Measurements from ENCODE around the gene KRTAP5-9.
"Not testable (repeated sequence)": the region's sequence is repeated elsewhere in the genome, so short reads cannot be mapped to it uniquely, and the experiment has no call there.

The KRTAP5-9 gene, protein sequence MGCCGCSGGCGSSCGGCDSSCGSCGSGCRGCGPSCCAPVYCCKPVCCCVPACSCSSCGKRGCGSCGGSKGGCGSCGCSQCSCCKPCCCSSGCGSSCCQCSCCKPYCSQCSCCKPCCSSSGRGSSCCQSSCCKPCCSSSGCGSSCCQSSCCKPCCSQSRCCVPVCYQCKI

DNA sequence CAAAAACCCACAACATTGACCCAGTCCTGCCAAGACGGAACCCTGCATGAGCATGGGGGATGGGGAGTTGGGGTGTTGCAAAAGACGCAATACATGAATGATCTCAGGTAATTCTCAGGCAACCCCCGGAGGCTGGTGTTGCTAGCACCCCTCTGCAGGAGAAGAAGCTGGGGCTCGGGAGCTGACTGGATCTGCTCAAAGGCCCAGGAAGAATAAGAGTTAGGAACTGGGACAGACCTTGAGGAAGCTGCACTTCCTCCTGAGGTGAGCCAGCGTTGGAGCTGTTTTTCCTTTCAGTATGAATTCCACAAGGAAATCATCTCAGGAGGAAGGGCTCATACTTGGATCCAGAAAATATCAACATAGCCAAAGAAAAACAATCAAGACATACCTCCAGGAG, at the start of gene KRTAP5-9:
Gene KRTAP5-9, plus strand, starts transcription at position 301 of the 400 bp plus-strand sequence. CDS start 238 bp downstream, outside the sequence.
- no peak for DNase-seq

DNA sequence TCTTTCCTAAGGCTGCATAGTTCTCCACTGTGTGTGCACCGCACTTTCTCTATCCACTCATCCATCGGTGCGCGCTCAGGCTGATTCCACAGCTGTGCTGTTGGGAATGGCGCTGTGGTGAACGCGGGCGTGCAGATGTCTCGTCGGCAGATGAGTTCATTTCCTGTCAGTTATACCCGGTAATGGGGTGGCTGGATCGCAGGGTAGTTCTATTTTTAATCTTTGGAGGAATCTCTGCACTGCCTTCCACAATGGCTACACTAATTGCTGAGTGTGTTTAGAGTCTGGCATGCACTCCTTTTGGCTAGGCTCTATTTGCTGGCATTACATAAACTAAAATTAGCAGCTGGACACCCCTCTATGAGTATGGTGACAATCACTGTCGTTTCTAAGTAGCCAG, 49.1 kb upstream of the KRTAP5-9 start:
- no peak for DNase-seq

DNA sequence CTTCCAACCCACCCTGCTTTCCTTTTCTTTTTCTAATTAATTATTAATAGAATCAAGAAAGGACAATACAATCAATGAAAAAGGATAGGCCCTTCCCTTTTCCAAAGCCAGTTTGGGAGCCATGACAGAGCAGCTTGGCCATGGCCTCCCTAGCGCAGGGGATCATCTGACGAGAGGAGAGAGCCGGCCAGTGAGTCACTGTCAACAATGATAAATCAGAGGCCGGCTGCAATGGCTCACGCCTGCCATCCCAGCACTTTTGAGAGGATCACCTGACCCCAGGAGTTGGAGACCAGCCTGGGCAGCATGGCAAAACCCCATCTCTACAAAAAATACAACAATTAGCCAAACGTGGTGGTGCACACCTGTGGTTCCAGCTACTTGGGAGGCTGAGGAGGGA, 48.7 kb upstream of the KRTAP5-9 start:
- no peak for DNase-seq

DNA sequence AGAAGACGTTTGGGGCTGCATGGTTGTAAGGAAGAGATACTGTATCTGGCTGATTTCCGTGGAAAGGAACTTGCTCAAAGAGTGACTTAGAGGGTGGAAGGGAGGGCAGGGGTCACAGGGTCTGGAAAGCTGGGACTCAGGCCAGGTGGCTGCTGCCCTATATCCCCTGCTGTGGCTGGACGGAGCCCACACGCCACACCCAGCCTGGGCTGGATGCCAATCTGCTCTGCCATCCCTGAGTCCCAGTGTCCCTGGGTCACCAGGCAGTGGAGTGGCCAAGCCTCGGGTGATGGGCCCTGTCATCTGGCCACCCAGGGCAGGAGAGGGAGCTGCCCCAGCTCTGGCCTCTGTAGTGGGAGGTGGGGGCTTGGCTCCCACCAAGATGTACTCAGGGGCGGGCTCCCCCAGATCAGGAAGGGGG, 47.6 kb upstream of the KRTAP5-9 start:
- no peak for DNase-seq

DNA sequence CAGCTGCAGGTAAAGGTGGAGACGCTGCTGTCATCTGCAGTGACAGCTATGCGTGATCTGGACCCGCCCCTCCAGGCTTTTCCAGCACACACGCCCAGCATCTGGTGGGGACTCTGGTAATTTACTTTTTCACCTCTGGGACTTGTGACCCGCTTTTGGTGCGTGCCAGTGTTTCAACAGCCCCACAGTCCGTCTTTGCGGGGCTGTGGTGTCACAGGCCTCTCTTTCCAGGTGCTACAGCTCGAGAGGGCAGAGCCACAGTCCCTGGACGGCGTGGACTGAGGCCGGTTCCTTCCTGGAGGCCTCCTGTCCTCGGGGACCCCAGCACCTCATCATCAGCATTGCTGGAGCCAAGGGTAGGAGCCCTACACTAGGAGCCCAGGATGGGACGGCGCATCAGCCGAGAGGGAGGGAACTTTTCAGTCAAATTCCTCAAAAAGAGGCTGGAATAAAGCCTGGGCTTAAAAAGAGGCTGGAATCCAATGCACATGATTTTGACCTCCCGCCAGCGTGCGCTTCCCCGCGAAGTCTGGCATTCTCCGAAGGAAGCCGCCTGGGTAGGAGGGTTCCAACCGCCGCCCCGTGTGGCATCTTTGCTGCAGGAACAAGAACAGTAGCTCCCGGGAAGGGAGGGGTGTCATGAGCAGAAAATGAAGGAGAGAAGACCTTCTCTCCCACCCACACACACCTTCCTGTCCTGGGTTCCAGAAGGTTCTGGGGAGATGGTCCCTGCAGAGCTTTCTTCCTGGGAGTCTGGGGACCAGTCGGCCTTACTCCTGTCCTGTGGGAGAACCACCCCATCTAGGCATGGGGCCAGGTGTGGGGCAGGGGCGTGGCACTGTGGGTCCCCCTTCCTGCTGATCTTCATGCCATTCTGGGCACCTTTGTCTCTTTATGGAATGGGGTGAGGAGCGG, 46.9 kb upstream of the KRTAP5-9 start:
- DNase-seq = no peak

DNA sequence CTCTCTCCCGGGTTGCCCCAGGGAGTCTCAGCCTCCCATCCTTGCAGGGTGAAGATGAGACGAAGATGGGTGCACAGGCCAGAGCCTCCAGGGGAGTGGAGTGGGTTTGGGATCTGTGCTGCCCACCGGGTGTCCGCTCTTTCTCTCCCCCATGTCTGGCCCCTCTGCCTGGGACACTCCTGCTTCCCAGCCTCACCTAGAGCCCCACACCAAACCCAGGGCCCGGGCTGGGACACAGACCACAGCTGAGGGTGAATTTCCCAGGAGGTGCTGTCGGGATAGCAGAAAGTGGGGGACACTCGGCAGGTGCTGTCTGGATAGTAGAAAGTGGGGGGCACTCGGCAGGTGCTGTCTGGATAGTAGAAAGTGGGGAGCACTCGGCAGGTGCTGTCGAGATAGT, 46.2 kb upstream of the KRTAP5-9 start:
- no peak for DNase-seq

DNA sequence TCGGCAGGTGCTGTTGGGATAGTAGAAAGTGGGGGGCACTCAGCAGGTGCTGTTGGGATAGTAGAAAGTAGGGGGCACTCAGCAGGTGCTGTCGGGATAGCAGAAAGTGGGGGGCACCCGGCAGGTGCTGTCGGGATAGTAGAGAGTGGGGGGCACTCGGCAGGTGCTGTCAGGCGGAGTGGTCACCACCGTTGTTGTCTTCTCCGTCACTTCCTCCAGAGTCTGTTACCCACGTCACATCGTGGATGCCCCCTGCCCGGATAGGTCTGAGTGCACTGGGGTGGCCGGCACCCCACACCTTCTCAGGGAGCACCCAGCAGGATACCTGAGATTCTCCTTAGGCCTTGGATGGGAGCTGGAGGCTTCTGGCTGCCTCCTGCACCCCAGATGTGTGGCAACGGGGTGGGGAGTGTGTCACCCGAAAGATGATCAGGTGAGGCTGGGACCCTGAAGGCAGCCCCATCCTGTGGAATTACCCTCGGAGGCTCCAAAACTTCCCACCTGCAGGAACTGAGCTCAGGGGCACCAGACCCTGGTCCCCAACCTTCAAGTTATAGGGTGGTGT, 45.3 kb upstream of the KRTAP5-9 start:
- DNase-seq = no peak

DNA sequence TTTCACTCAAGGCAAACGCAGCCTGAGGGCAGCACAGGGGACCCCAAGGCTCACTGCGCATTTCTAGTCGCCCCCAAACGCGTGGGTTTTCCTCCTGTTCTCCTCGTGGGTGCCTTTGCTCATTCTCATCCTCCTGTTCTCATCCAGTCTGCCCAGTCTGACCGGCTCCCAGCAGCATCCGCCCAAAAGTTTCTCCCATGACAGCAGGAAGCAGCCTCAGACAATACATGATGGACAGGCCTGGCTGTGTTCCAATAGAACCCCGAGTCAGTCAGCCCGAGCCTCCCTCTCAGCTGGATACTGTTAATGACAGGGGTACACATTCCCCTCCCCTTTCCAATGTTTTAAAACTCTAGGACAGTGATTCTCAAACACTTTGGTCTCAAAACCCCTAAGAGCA, 43.7 kb upstream of the KRTAP5-9 start:
- no peak for DNase-seq

DNA sequence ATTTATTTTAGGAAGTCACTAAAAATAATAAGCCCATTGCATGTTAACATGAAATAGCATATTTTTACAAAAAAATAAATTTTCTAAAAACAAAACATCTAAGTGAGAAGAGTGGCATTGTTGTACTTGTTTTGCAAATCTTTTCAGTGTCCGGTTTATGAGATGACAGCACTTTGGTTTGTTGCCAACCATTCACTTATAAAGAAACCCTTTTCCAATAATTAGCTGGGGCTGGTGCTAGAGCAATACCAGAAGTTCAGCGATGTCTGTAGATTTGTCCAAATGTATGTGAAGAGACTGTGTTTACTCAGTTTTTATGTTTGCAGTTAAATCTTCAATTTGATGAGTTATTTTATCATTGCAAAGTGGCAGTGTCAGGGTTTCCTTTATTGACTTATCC, 43.2 kb upstream of the KRTAP5-9 start:
- no peak for DNase-seq

DNA sequence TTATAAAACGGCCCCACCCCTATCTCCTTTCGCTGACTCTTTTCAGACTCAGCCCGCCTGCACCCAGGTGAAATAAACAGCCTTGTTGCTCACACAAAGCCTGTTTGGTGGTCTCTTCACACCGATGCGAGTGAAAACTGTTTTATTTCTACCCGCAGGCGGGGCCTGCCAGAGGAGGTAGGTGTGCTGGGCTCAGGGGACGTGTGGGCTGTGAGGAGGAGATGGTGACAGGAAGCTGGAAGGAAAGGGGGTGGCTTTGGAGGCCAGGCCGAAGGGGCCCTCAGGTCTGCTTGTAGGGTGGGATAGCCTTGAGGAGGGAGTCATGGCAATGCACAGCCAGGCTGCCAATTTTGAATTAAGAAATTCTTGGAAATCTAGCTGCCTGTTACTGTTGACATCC, 42.4 kb upstream of the KRTAP5-9 start:
- no peak for DNase-seq

DNA sequence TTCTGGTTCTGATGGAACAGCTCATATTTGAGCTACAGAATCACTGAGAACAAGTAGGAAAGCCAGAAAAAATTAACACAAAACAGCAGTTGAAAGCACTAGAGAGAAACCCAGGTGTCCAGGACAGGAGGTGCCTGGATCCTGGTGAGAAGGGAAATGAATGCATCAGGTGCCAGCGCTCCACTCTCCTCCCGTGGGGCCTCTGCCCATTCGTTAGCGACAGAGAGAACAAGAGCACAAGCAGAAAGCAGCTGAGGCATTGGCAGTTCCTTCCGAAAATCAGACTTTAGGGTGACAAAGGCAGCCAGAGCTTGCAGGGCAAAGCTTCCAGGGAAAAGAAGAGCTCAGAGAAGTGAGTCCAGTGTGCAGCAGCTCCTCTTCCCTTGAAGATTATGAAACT, 41.1 kb upstream of the KRTAP5-9 start:
- no peak for DNase-seq

DNA sequence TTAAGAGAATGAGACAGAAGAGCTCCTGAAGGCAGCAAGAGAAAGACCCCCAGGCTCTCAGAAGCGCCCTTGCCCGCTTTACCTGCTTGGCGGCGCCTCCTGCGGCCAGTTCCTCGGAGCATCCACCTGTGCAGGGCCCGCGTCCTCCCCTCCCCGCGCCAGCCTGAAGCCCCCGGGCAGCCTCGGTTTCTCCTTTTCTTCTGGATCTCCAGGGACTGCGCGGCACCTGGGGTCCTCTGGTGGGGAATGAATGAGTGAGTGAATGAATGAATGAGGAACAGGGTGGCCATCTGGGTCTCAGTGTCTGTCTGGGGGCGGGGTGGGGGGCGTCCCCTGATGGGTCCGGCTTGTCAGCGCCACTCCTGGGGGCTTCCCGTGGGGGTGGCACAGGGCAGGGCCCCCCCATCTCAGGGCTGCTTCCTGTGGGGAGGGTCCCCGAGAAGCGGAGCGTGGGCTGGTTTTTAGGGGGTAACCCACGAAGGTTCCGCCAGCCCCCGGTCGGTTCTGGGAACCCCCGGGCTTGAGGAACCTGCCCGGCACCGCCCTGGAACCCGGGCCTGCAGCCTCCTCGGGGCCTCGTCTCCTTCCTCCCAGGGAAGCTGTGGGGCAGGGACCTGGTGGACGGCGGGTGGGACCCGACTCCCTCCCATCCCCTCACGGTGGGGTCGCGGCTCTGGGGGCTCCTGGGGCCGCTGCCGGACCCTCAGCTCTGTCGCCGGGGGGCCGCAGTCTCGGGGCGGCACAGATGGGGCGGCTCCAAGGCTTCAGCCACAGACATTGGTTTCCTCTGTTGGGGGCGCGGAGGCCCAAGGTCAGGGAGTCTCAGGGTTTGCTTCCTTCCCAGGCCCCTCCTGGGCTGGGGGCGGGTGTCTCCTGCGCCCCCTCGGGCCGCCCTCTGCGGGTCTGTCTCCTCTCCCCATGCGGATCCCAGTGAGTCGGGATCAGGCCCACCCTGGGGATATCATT, 29.4 kb upstream of the KRTAP5-9 start:
- DNase-seq = no peak

DNA sequence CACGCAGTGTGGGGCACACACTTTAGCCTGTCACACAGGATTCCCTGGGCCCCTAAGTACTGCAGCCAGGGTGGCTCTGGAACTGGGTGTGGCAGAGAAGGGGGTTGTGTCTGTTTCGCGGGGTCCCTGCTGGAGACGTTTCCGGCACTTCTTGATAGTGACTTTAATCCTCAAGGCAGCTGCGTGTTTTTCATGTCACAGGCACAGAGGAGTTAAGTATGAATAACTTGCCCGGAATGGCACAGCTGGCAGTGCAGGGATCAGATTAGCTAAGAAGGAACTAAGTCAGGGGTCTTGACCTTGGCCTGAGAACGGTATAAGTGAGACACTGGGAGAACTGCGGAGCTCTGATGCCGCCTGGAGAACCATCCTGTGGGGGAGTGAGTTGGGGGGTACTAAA, 28.7 kb upstream of the KRTAP5-9 start:
- DNase-seq = no peak

DNA sequence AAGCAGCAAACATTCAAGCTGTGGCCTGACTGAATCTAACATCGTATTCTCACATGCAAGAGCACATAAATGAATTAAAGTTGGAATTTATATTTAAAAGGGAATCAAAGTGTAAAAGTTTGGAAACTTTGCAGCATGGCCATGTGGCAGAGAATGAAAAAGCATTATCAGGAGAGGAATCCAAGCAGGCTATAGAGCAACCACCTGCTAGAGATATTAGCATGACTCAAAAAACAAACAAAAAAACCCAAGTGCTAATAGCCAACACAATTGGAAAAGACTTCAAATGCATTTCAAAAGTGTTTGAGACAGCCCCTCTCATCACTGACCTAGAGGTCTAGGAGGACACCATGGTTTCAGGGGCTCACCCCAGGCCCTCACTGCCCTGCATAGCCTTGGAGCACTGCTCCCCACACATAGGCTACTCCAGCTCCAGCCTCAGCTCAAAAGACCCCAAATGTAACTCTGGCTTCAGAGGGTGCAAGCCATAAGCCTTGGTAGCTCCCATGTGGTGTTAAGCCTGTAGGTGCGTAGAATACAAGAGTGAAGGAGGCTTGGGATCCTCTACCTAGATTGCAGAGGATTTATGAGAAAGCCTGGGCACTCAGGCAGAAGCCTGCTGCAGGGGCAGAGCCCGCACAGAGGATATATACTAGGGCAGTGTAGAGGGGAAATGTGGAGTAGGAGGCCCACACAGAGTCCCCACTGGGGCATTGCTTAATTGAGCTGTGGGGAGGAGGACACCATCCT, 22.9 kb upstream of the KRTAP5-9 start:
- no peak for DNase-seq

DNA sequence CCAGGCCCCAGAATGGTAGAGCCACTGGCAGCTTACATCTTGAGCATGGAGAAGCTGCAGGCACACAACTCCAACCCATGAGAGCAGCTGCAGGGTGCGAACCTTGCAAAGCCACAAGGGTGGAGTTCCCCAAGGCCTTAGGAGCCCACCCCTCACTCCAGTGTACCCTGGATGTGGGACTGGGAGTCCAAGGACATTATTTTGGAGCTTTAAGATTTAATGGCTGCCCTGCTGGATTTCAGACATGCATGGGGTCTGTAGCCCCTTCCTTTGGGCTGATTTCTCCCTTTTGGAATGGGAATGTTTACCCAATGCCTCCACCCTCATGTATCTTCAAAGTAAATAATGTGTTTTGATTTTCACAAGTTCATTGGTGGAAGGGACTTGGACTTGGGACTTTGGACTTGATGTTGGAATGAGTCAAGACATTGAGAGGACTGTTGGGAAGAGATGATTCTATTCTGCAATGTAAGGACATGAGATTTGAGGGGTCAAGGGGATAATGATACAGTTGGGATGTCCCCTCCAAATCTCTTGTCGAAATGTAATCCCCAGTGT, 22.2 kb upstream of the KRTAP5-9 start:
- no peak for DNase-seq

DNA sequence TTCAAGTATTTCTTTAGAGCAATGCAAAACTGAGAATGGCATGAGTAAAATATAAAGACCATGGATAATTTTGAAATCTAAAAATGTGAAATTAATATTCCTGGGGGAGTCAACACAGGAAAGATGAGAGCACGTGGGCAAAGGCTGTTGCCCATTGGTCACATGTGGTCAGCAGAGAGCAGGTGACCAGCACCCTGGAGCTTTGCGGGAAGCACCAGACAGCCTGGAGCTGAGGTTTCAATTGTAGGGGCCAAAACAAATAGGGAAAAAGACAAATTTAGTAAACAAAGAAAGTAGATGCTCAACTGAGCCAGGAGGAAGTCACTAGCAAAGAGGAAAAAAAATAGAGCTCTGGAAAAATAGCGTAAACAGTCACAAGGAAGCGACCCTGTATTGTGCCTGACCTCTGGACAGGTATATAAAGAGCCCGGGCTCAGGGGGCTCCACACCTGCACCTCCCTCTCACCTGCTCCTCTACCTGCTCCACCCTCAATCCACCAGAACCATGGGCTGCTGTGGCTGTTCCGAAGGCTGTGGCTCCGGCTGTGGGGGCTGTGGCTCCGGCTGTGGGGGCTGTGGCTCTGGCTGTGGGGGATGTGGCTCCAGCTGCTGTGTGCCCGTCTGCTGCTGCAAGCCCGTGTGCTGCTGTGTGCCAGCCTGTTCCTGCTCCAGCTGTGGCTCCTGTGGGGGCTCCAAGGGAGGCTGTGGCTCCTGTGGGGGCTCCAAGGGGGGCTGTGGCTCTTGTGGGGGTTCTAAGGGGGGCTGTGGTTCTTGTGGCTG, 21.2 kb upstream of the KRTAP5-9 start, which contains the start of gene KRTAP5-7:
Gene KRTAP5-7, plus strand, starts transcription at position 472 of the 780 bp plus-strand sequence. Its CDS starts 34 bp downstream, at position 506.
- DNase-seq = not testable (repeated sequence)

DNA sequence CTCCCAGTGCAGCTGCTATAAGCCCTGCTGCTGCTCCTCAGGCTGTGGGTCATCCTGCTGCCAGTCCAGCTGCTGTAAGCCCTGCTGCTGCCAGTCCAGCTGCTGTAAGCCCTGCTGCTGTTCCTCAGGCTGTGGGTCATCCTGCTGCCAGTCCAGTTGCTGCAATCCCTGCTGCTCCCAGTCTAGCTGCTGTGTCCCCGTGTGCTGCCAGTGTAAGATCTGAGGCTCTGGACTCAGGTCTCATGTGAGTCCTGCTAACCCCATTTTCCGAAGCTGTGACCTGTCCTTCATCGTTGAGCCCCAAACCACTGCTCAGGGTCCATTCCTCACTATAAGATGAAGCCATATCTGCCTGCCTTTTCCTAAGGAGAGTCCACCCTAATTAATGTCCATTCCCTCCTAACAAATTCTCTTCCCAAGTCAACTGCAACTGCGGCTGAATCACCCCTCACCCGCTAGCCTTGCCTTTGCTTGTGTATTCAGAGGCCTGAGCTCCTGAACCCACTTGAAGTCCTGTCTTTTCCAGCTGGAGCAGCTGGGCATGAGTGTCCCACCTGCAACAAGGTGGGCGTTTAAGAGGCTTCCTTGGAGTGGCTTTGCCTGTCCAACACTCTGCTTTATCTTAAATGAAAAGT, 20.5 kb upstream of the KRTAP5-9 start:
- DNase-seq = no peak

DNA sequence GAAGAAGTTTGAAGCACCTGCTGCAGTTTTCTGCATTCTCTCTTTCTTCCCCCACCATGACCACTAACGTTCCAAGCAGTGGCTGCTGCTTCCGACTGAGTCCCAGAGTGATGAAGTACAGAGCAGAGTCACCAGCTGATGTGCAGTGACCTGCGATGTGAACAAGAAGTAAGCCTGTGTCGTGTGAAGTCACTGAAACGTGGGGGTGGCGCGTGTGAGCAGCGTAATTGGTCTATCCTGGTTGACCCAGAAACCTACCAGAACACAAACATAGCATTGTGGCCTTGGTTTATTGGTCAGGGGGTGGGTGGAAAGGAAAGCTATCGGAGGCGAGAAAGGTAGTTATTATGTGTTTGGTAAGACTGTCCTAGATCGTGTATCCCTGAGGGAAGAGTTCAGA, 17.6 kb upstream of the KRTAP5-9 start:
- DNase-seq = no peak

DNA sequence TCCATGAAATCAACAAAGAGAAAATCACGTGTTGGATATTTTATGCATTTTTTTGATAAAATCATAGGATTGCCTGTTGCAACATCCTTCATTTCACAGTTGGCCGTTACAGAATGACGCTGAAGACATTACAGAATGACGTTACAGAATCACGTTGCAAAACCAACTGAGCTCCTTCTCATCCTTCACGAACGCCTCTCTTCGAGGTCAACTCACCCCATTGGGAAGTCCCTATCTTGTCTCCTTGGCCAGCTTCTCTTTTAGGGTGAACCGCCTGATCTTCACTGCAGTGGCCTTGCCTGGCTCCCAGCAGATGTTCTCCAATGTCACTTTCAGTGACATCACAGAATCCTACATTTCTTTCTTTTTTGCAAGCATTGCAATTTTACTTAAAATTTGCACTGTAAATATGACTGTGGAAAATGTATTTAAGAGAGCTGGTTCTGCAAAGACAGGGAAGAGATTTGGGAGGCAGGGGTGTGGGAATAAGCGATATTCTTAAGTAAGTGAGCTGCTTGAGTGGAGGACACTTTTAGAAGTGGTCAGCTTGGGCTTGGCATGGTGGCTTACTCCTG, 16.1 kb upstream of the KRTAP5-9 start:
- no peak for DNase-seq

Measured in activated CD4-positive, CD25-positive, alpha-beta regulatory T cell treated with anti-CD3 and anti-CD28 coated beads, Interleukin-2, amount 50 U/mL, for 72 hours (primary cell).